Measurements from ENCODE around the gene ANKRD37.
"Not testable (repeated sequence)": the region's sequence is repeated elsewhere in the genome, so short reads cannot be mapped to it uniquely, and the experiment has no call there.

Gene ANKRD37

GRCh38 chr4:185396724-185397385 is at the start of gene ANKRD37:
Gene ANKRD37 (plus strand): TSS chr4:185396841. CDS start chr4:185396924, 83 bp downstream.
- DNase-seq, result no peak

- DNase-seq, result no peak
Observed at GRCh38 chr4:185346975-185347601, 49.6 kb upstream of the ANKRD37 start.

GRCh38 chr4:185351691-185352090 is 45.0 kb upstream of the ANKRD37 start:
- no peak for DNase-seq

GRCh38 chr4:185352202-185352601 is 44.4 kb upstream of the ANKRD37 start:
- DNase-seq, result no peak

- no peak for DNase-seq
Observed at GRCh38 chr4:185352741-185353140, 43.9 kb upstream of the ANKRD37 start.

- DNase-seq, result no peak
Observed at GRCh38 chr4:185357211-185357610, 39.4 kb upstream of the ANKRD37 start.

- no peak for DNase-seq
Observed at GRCh38 chr4:185357733-185358440, 38.8 kb upstream of the ANKRD37 start.

- no peak for DNase-seq
Observed at GRCh38 chr4:185358514-185358913, 38.1 kb upstream of the ANKRD37 start.

GRCh38 chr4:185358959-185359358 is 37.7 kb upstream of the ANKRD37 start:
- DNase-seq, result no peak

GRCh38 chr4:185359767-185360446 is 36.7 kb upstream of the ANKRD37 start:
- no peak for DNase-seq

- no peak for DNase-seq
Observed at GRCh38 chr4:185361872-185362271, 34.8 kb upstream of the ANKRD37 start.

GRCh38 chr4:185362570-185362969 is 34.1 kb upstream of the ANKRD37 start:
- DNase-seq, result not testable (repeated sequence)

GRCh38 chr4:185363251-185363650 is 33.4 kb upstream of the ANKRD37 start:
- no peak for DNase-seq

GRCh38 chr4:185364886-185365285 is 31.8 kb upstream of the ANKRD37 start:
- no peak for DNase-seq

- DNase-seq, result no peak
Observed at GRCh38 chr4:185369731-185370130, 26.9 kb upstream of the ANKRD37 start.

- no peak for DNase-seq
Observed at GRCh38 chr4:185370268-185370949, 26.2 kb upstream of the ANKRD37 start.

- DNase-seq, result no peak
Observed at GRCh38 chr4:185371702-185372101, 24.9 kb upstream of the ANKRD37 start.

GRCh38 chr4:185374027-185374426 is 22.6 kb upstream of the ANKRD37 start:
- no peak for DNase-seq

- no peak for DNase-seq
Observed at GRCh38 chr4:185374573-185374972, 22.1 kb upstream of the ANKRD37 start.

GRCh38 chr4:185378264-185378663 is 18.4 kb upstream of the ANKRD37 start:
- no peak for DNase-seq

GRCh38 chr4:185379326-185380295 is 17.0 kb upstream of the ANKRD37 start:
- no peak for DNase-seq

- no peak for DNase-seq
Observed at GRCh38 chr4:185380320-185380719, 16.3 kb upstream of the ANKRD37 start.

Measured in stimulated activated CD4-positive, alpha-beta T cell treated with anti-CD3 and anti-CD28 coated beads, Interleukin-4, amount 100 ng/mL, for 4 hours (primary cell).